Renal cortical epithelial cell (primary cell): ENCODE results near the gene VPS9D1. TPM values are rescaled to one million over a fixed set of nuclear protein-coding genes. Genes with fewer than 3 reads are reported as not detected.

ENCODE experiments used
- DNase-seq: peaks from one replicate; pipeline ENCODE4 v3.0.0-alpha.2; 2011; ENCODE audit warnings: low read depth
- total RNA-seq: library from RNA; depleted of rRNA; stranded (reverse); fragments of >200 nt; gene quantifications from 2 replicates; pipeline ENCODE4 v1.2.3, GENCODE V29; 2014

VPS9D1 gene
- total RNA-seq, result 7.1 and 12.6 TPM in 2 replicates

GRCh38 chr16:89720813-89721545 is at the start of gene VPS9D1, which contains the start of gene ZNF276:
TSS of gene VPS9D1 (minus strand) at chr16:89720898. CDS start at chr16:89720861, 37 bp downstream.
TSS of gene ZNF276 (plus strand) at chr16:89721537. CDS start at chr16:89721641, 104 bp downstream.
- DNase-seq, result peak; percentile 30

GRCh38 chr16:89770367-89770766 is 49.7 kb upstream of the VPS9D1 start:
- DNase-seq, result no peak

- DNase-seq, result no peak
These were observed 44.7 kb upstream of the VPS9D1 start for GRCh38 chr16:89765292-89765830.

- DNase-seq, result no peak
These were observed 44.1 kb upstream of the VPS9D1 start for GRCh38 chr16:89764711-89765201.

- DNase-seq, result no peak
These were observed 40.7 kb upstream of the VPS9D1 start for GRCh38 chr16:89761304-89761922.

- no peak for DNase-seq
These were observed 39.1 kb upstream of the VPS9D1 start for GRCh38 chr16:89759746-89760340.

- DNase-seq, result no peak
These were observed 28.9 kb upstream of the VPS9D1 start for GRCh38 chr16:89749637-89750036.

GRCh38 chr16:89748921-89749320 is 28.2 kb upstream of the VPS9D1 start:
- DNase-seq, result no peak

GRCh38 chr16:89748076-89748475 is 27.4 kb upstream of the VPS9D1 start:
- DNase-seq, result no peak

GRCh38 chr16:89746043-89746442 is 25.3 kb upstream of the VPS9D1 start:
- no peak for DNase-seq

- DNase-seq, result no peak
These were observed 24.1 kb upstream of the VPS9D1 start for GRCh38 chr16:89744813-89745212.

- no peak for DNase-seq
These were observed 22.2 kb upstream of the VPS9D1 start for GRCh38 chr16:89742948-89743347.

- no peak for DNase-seq
These were observed 20.8 kb upstream of the VPS9D1 start for GRCh38 chr16:89741342-89742014.

- no peak for DNase-seq
These were observed 18.7 kb upstream of the VPS9D1 start for GRCh38 chr16:89739383-89739782.

- no peak for DNase-seq
These were observed 18.0 kb upstream of the VPS9D1 start for GRCh38 chr16:89738538-89739317.

- no peak for DNase-seq
These were observed 17.3 kb upstream of the VPS9D1 start for GRCh38 chr16:89738072-89738377.

- no peak for DNase-seq
These were observed 16.8 kb upstream of the VPS9D1 start for GRCh38 chr16:89737341-89738071.

GRCh38 chr16:89736554-89736953 is 15.9 kb upstream of the VPS9D1 start:
- DNase-seq, result no peak

- DNase-seq, result no peak
These were observed 13.1 kb upstream of the VPS9D1 start for GRCh38 chr16:89733792-89734191.

GRCh38 chr16:89733322-89733721 is 12.6 kb upstream of the VPS9D1 start:
- DNase-seq, result no peak

- DNase-seq, result no peak
These were observed 12.2 kb upstream of the VPS9D1 start for GRCh38 chr16:89732918-89733242.
